BE2C (cell line): ENCODE measurements around the gene CFAP119.

Experiments
- DNase-seq: peaks from one replicate; pipeline ENCODE4 v3.0.0-alpha.2; 2020
- H3K27me3 ChIP-seq: fragments of 250-450 bp; sonication (Bioruptor Pico); 2 replicates; pipeline ENCODE4 v1.5.1; 2020; ENCODE audit warnings: mild to moderate bottlenecking
- H3K36me3 ChIP-seq: fragments of 250-450 bp; sonication (Bioruptor Pico); 2 replicates; pipeline ENCODE4 v1.5.1; 2020; ENCODE audit warnings: mild to moderate bottlenecking
- H3K4me1 ChIP-seq: fragments of 250-450 bp; sonication (Bioruptor Pico); 2 replicates; pipeline ENCODE4 v1.5.1; 2020
- H3K4me3 ChIP-seq: 2 replicates; pipeline ENCODE4 v1.5.1; 2011; ENCODE audit warnings: low read depth, low read length
- H3K9me3 ChIP-seq: fragments of 250-450 bp; sonication (Bioruptor Pico); 2 replicates; pipeline ENCODE4 v1.5.1; 2020
- TF ChIP-seq, protein P1 (sequence below): IDR thresholded peaks from 2 replicates; pipeline ENCODE4 v1.5.1; 2012; ENCODE audit warnings: mild to moderate bottlenecking, low read depth, low read length

The CFAP119 gene

DNA sequence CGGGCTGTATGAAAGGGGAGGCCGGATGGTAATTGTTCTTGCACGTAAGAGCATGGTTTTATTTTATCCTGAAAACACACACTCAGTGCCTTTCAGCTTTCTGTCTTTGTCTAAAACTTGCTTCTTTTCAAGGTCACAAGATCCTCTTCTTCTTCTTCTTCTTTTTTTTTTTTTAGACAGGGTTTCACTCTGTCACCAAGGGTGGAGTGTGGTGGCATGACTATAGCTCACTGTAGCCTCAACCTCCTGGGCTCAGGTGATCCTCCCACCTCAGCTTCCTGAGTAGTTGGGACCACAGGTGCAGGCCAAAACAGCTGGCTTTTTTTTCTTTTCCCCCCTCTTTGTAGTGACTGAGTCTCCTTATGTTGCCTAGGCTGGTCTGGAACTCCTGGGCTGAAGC lies 41.1 kb upstream of the CFAP119 start:
- Histone ChIP-seq H3K4me1 (no peaks in the 10 kb centered on the region), H3K9me3 (no peaks in the 10 kb centered on the region), H3K4me3 (no peak overlapping the region), H3K36me3 (no peaks in the 10 kb centered on the region), H3K27me3 (no peaks in the 10 kb centered on the region)
- TF ChIP-seq, protein P1, sequence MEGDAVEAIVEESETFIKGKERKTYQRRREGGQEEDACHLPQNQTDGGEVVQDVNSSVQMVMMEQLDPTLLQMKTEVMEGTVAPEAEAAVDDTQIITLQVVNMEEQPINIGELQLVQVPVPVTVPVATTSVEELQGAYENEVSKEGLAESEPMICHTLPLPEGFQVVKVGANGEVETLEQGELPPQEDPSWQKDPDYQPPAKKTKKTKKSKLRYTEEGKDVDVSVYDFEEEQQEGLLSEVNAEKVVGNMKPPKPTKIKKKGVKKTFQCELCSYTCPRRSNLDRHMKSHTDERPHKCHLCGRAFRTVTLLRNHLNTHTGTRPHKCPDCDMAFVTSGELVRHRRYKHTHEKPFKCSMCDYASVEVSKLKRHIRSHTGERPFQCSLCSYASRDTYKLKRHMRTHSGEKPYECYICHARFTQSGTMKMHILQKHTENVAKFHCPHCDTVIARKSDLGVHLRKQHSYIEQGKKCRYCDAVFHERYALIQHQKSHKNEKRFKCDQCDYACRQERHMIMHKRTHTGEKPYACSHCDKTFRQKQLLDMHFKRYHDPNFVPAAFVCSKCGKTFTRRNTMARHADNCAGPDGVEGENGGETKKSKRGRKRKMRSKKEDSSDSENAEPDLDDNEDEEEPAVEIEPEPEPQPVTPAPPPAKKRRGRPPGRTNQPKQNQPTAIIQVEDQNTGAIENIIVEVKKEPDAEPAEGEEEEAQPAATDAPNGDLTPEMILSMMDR, result no peak
- DNase-seq, result no peak

DNA sequence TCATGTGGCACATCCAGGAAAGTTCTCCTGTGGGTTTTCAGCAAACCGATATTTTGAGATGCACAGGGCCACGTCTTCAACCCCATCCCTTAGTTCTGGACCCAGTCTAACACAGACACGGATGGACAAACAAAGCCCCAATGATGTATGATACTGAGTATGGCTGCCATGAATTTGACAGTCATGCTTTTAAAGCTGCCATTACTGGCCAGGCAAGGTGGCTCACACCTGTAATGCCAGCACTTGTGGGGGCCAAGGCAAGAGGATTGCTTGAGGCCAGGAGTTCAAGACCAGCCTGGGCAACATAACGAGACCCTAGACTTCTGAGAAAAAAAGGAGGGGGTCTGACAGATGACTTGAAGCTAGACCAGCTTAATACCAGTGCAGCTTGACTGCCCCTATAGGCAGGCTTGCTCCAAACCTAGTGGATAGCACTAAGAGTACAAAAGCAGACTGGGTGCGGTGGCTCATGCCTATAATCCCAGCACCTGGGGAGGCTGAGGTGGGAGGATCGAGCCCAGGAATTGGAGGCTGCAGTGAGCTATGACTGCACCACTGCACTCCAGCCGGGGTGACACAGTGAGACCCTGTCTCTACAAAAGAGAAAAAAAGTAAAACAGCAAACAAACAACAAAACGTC lies 35.9 kb upstream of the CFAP119 start:
- Histone ChIP-seq H3K27me3 (no peaks in the 10 kb centered on the region), H3K9me3 (no peaks in the 10 kb centered on the region), H3K36me3 (no peaks in the 10 kb centered on the region), H3K4me1 (no peaks in the 10 kb centered on the region), H3K4me3 (no peak overlapping the region)
- TF ChIP-seq, protein P1, result peak; percentile 34
- no peak for DNase-seq

DNA sequence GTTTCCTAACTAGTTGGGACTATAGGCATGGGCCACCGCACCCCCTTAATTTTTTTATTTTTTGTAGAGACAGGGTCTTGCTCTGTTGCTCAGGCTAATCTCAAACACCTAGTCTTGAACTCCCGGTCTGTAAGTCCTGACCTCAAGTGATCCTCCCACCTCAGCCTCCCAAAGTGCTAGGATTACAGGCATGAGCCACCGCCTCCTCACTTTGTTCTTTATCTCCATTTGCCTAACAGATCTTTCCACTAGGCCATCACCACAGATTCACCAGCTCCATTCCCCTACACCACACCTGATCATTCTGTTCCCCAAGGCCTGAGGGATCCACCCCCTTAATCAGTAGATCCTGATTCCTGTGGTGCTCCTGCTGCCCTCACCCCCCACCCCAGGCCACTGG lies 32.8 kb upstream of the CFAP119 start:
- H3K36me3 ChIP-seq, result no peaks in the 10 kb centered on the region
- no peaks in the 10 kb centered on the region for H3K27me3 ChIP-seq
- TF ChIP-seq, protein P1, result no peak
- H3K9me3 ChIP-seq, result no peaks in the 10 kb centered on the region
- H3K4me1 ChIP-seq, result no peaks in the 10 kb centered on the region
- DNase-seq, result no peak
- H3K4me3 ChIP-seq, result no peak overlapping the region

DNA sequence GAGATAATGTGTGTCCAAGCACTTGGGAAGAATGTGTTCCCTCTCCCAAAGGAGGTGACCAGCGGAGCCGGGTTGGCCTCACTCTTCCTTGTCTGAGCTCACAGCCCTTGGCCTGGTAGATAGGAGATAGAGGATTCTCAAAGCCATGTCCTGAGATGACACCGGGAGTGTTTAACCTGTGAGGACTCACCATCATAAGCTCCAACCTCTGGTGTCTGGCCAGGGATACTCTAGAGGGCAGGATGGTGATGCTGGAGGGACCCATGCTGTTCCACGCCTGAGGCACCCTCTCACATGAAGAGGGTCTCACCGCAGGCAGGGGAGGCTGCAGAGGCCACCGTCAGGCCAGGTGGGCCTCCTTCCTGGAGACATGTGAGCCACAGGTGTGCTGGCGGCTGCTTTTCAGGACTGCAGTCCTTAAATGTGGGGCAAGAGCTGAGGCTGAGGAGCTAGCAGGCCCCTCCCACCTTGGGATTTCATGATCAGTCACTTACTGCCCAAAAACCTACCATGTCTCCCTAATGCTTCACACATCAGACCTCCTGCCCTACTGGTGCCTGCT lies 31.7 kb upstream of the CFAP119 start:
- H3K4me1 ChIP-seq, result no peaks in the 10 kb centered on the region
- H3K27me3 ChIP-seq, result no peaks in the 10 kb centered on the region
- no peak overlapping the region for H3K4me3 ChIP-seq
- no peaks in the 10 kb centered on the region for H3K36me3 ChIP-seq
- TF ChIP-seq, protein P1, result no peak
- DNase-seq, result no peak
- no peaks in the 10 kb centered on the region for H3K9me3 ChIP-seq

DNA sequence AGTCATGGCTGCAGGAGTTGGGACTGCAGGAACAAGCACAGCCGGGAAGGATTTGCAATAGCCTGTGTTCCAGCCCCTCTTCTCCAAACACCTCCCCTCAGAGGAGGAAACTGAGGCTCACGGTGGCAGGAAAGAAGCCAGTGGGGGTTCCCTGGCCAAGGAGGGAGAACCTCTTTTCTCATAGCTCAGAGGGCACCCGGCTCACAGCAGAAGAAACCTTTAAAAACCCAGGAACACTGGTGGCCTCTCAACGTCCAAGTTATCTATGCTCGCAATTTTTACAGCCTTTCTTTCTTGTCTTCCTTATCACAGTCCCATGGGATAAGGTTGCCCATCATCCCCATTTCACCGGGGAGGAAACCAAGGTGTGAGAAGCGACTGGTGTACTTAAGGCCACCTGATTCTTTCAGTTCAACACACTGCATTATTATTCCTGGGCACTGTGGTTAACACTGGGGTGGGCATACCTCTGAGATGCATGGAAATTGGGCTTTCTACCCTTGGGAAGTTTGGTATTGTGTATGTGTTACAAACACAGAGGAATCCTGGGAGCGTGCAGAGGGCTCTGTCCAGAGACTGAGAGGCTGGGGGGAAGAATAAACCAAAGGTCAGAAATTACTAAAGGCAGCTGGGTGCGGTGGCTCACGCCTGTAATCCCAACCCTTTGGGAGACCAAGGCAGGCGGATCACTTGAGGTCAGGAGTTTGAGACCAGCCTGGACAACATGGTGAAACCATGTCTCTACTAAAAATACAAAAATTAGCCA lies 25.9 kb upstream of the CFAP119 start:
- TF ChIP-seq, protein P1, result no peak
- Histone ChIP-seq H3K4me1 (no peaks in the 10 kb centered on the region), H3K9me3 (no peaks in the 10 kb centered on the region), H3K36me3 (peaks cover 10% of the 10 kb centered on the region), H3K4me3 (peak overlapping the region; percentile 97), H3K27me3 (no peaks in the 10 kb centered on the region)
- no peak for DNase-seq

DNA sequence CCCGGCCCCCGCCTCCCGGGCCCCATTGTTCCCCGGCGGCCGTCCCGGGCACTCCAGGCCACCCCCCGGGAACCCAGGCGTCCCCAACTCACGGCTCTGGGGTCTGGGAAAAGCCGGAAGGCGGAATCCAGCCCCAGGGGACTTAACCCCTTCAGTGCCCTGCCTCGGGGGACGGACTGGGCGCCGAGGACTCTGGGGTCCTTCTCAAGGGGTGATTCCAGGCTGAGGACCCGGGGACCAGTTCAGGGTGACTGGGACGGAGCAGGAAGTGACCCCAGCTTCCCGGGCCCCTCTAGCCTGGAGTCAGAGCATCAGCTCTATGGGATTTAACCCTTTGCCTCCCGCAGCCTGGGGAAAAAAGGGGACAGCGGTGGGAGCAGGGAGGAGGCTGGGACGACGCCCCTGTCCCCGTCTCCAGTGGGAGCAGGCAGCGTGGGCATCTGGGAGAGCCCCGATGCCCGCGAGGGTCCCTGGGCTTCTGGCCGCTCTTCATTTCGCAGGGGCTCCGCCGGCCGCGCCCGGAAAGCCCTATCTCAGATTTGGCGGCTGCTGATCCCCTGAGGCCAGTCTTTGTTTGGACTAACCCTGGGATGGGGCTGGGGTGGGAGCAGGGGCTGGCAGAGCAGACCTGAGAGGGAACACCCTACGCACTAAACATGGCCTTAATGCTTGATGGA lies 25.2 kb upstream of the CFAP119 start, which contains the start of gene ZNF629:
TSS of gene ZNF629 (minus strand) at position 270 of the 677 bp plus-strand sequence. CDS start 2,723 bp downstream, outside the sequence.
- no peaks in the 10 kb centered on the region for H3K9me3 ChIP-seq
- H3K4me1 ChIP-seq, result no peaks in the 10 kb centered on the region
- H3K4me3 ChIP-seq, result peak within 1 kb of the TSS; percentile 97
- TF ChIP-seq, protein P1, result no peak
- H3K27me3 ChIP-seq, result no peaks in the 10 kb centered on the region
- peaks cover 17% of the 10 kb centered on the region for H3K36me3 ChIP-seq
- peak; percentile 77 for DNase-seq
